Adrenal gland (tissue), 5 donors: ENCODE measurements around the gene EIPR1.

Source experiments
- CTCF ChIP-seq, 6 experiments: fragments of 450-650 bp in 4 of 6; fragments of 200-600 bp in 2 of 6; sonication (generic) in 1 of 6; IDR thresholded peaks; 1 replicate in 5 of 6; 2 replicates in 1 of 6; pipeline versions ENCODE4 v1.5.1 to v1.8.0; 2016 to 2021; ENCODE audit warnings: antibody characterized with exemption in 6 of 6, mild to moderate bottlenecking in 2 of 6, moderate library complexity in 1 of 6
- POLR2A ChIP-seq, 2 donors: fragments of 450-650 bp; IDR thresholded peaks; one replicate each; pipeline ENCODE4 v1.6.1; 2017; ENCODE audit warnings: antibody characterized with exemption in 2 of 2, mild to moderate bottlenecking in 2 of 2, moderate library complexity in 1 of 2
- donor health status: DM: no; HTN: no; CAD: no.

GRCh38 chr2:3299130-3299529 lies 78.5 kb downstream of the EIPR1 start:
- TF ChIP-seq POLR2A (IDR thresholded peaks at IDR 0.05) (no peak), CTCF (IDR thresholded peaks at IDR 0.05) (no peak)
